MM.1S (cell line): ENCODE data around the gene PBX3.

Experiments used
- DNase-seq: peaks from one replicate; pipeline ENCODE4 v3.0.0-alpha.2; 2015
- H2AFZ ChIP-seq: fragments of 300-600 bp; sonication (generic); 2 replicates; pipeline ENCODE4 v1.6.0; 2016; ENCODE audit warnings: antibody characterized with exemption, low read length
- H3F3A ChIP-seq: fragments of 300-600 bp; sonication (generic); 2 replicates; pipeline ENCODE4 v1.6.1; 2016; ENCODE audit warnings: mild to moderate bottlenecking, antibody characterized with exemption, low read length, moderate library complexity, mixed read lengths; ENCODE audit not compliant: insufficient read depth
- H3K27ac ChIP-seq: fragments of 300-600 bp; sonication (generic); 2 replicates; pipeline ENCODE4 v1.5.1; 2016; ENCODE audit warnings: mild to moderate bottlenecking, low read length
- H3K27me3 ChIP-seq: fragments of 300-600 bp; sonication (generic); replicated peaks from 2 replicates; pipeline ENCODE4 v1.6.0; 2016; ENCODE audit warnings: low read length; ENCODE audit not compliant: insufficient read depth
- H3K36me3 ChIP-seq: fragments of 300-600 bp; sonication (generic); replicated peaks from 2 replicates; pipeline ENCODE4 v1.6.1; 2016; ENCODE audit warnings: mild to moderate bottlenecking, low read length, mixed read lengths; ENCODE audit not compliant: insufficient read depth
- H3K4me1 ChIP-seq: fragments of 300-600 bp; sonication (generic); 2 replicates; pipeline ENCODE4 v1.6.1; 2016; ENCODE audit warnings: low read length, mixed read lengths
- H3K4me2 ChIP-seq: fragments of 300-600 bp; sonication (generic); 2 replicates; pipeline ENCODE4 v1.6.0; 2016; ENCODE audit warnings: low read depth, low read length
- H3K4me3 ChIP-seq: fragments of 300-600 bp; sonication (generic); 2 replicates; pipeline ENCODE4 v1.5.1; 2016; ENCODE audit warnings: low read length, mixed read lengths
- H3K79me2 ChIP-seq: fragments of 300-600 bp; sonication (generic); 2 replicates; pipeline ENCODE4 v1.6.1; 2016; ENCODE audit warnings: mixed run types, low read length, mixed read lengths
- H3K9ac ChIP-seq: fragments of 300-600 bp; sonication (generic); 2 replicates; pipeline ENCODE4 v1.6.1; 2016; ENCODE audit warnings: low read length, mixed read lengths
- H3K9me2 ChIP-seq: fragments of 300-600 bp; sonication (generic); replicated peaks from 2 replicates; pipeline ENCODE4 v1.6.1; 2016; ENCODE audit warnings: mild to moderate bottlenecking, low read length, mixed read lengths; ENCODE audit not compliant: insufficient read depth
- H3K9me3 ChIP-seq: fragments of 300-600 bp; sonication (generic); replicated peaks from 2 replicates; pipeline ENCODE4 v1.6.1; 2016; ENCODE audit warnings: mild to moderate bottlenecking, low read length, mixed read lengths; ENCODE audit not compliant: insufficient read depth
- H4K20me1 ChIP-seq: fragments of 300-600 bp; sonication (generic); 2 replicates; pipeline ENCODE4 v1.6.1; 2016; ENCODE audit warnings: mild to moderate bottlenecking, low read length, moderate library complexity, mixed read lengths; ENCODE audit not compliant: insufficient read depth
- EZH2 ChIP-seq: fragments of 300-600 bp; sonication (generic); optimal IDR thresholded peaks from 2 replicates; pipeline ENCODE3; 2017; ENCODE audit warnings: low read depth, mild to moderate bottlenecking, antibody characterized with exemption, low read length, mixed read lengths
- EZH2phosphoT487 ChIP-seq: fragments of 300-600 bp; sonication (generic); IDR thresholded peaks from 2 replicates; pipeline ENCODE4 v1.6.1; 2018; ENCODE audit warnings: antibody characterized with exemption, low read length
- TF ChIP-seq, protein P1 (sequence below): fragments of 300-600 bp; sonication (generic); IDR thresholded peaks from 2 replicates; pipeline ENCODE4 v1.5.1; 2016; ENCODE audit warnings: antibody characterized with exemption, low read length, mixed read lengths

Gene PBX3

GRCh38 chr9:125888211-125888610 is 141.0 kb downstream of the PBX3 start:
- Histone ChIP-seq H2AFZ (no peak overlapping the region), H3K9me2 (no peaks in the 10 kb centered on the region), H3K27ac (no peak overlapping the region), H3K9me3 (no peaks in the 10 kb centered on the region), H3K4me3 (no peak overlapping the region), H3F3A (no peaks in the 10 kb centered on the region), H3K4me1 (peaks cover 10% of the 10 kb centered on the region; the same call in 1 of the 2 replicates), H4K20me1 (no peaks in the 10 kb centered on the region), H3K79me2 (no peaks in the 10 kb centered on the region), H3K4me2 (no peak overlapping the region), H3K9ac (no peak overlapping the region), H3K36me3 (no peaks in the 10 kb centered on the region), H3K27me3 (no peaks in the 10 kb centered on the region)
- TF ChIP-seq, protein P1, sequence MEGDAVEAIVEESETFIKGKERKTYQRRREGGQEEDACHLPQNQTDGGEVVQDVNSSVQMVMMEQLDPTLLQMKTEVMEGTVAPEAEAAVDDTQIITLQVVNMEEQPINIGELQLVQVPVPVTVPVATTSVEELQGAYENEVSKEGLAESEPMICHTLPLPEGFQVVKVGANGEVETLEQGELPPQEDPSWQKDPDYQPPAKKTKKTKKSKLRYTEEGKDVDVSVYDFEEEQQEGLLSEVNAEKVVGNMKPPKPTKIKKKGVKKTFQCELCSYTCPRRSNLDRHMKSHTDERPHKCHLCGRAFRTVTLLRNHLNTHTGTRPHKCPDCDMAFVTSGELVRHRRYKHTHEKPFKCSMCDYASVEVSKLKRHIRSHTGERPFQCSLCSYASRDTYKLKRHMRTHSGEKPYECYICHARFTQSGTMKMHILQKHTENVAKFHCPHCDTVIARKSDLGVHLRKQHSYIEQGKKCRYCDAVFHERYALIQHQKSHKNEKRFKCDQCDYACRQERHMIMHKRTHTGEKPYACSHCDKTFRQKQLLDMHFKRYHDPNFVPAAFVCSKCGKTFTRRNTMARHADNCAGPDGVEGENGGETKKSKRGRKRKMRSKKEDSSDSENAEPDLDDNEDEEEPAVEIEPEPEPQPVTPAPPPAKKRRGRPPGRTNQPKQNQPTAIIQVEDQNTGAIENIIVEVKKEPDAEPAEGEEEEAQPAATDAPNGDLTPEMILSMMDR, result no peak
- no peak for TF ChIP-seq EZH2phosphoT487
- TF ChIP-seq EZH2, result no peak
- no peak for DNase-seq

DNA sequence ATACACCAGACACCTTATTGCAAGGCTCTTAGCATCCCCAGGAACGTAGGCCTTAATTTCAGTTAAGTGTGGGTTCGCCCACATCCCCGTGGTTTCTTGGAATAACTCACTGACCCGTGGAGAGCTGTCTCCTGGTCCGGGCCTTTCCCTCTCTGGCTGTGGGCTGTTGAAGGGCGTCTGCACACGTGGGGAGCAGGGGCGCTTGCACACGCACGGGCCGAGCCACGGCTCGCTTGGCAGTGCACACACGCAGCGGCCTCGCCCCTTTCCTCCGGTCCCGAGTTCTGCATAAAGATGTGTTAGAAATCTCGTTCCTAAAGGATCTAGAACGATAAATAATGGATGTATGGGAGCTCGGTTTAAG is 141.9 kb downstream of the PBX3 start:
- H3K4me2 ChIP-seq, result no peak overlapping the region
- no peaks in the 10 kb centered on the region for H3K36me3 ChIP-seq
- no peaks in the 10 kb centered on the region for H3F3A ChIP-seq
- H2AFZ ChIP-seq, result no peak overlapping the region
- H3K9me3 ChIP-seq, result no peaks in the 10 kb centered on the region
- no peaks in the 10 kb centered on the region for H4K20me1 ChIP-seq
- no peak for DNase-seq
- no peaks in the 10 kb centered on the region for H3K79me2 ChIP-seq
- H3K27me3 ChIP-seq, result no peaks in the 10 kb centered on the region
- no peak overlapping the region for H3K9ac ChIP-seq
- H3K9me2 ChIP-seq, result no peaks in the 10 kb centered on the region
- H3K4me3 ChIP-seq, result no peak overlapping the region
- peaks cover 2% of the 10 kb centered on the region; the same call in 1 of the 2 replicates for H3K4me1 ChIP-seq
- H3K27ac ChIP-seq, result no peak overlapping the region
- TF ChIP-seq, protein P1, result no peak
- TF ChIP-seq EZH2 (no peak), EZH2phosphoT487 (no peak)

GRCh38 chr9:125889476-125890419 is 142.6 kb downstream of the PBX3 start:
- Histone ChIP-seq H3K27me3 (no peaks in the 10 kb centered on the region), H3K79me2 (no peaks in the 10 kb centered on the region), H3K4me2 (no peak overlapping the region), H3F3A (no peaks in the 10 kb centered on the region), H3K9me2 (no peaks in the 10 kb centered on the region), H3K9me3 (no peaks in the 10 kb centered on the region), H3K9ac (no peak overlapping the region), H3K4me3 (no peak overlapping the region), H3K4me1 (no peaks in the 10 kb centered on the region), H4K20me1 (no peaks in the 10 kb centered on the region), H2AFZ (no peak overlapping the region), H3K36me3 (no peaks in the 10 kb centered on the region), H3K27ac (no peak overlapping the region)
- TF ChIP-seq EZH2phosphoT487, result no peak
- TF ChIP-seq EZH2, result no peak
- TF ChIP-seq, protein P1, result no peak
- DNase-seq, result no peak
